K562 (cell line): ENCODE results near the gene LPIN1. TPM values are rescaled to one million over a fixed set of nuclear protein-coding genes. Genes with fewer than 3 reads are reported as not detected.

Experiments
- AFF4 ChIP-seq: sonication (generic); formaldehyde crosslinking; IDR thresholded peaks from 2 replicates; pipeline ENCODE4 v1.8.0; 2023; ENCODE audit warnings: mild to moderate bottlenecking, missing genetic modification reagents
- C11orf30 ChIP-seq: fragments of 450-650 bp; IDR thresholded peaks from 2 replicates; pipeline ENCODE4 v1.6.1; 2016; ENCODE audit warnings: low read depth, mild to moderate bottlenecking
- CREM ChIP-seq: IDR thresholded peaks from 2 replicates; pipeline ENCODE4 v1.6.1; 2014; ENCODE audit warnings: antibody characterized with exemption, low read depth
- HLTF ChIP-seq: fragments of 450-650 bp; IDR thresholded peaks from 2 replicates; pipeline ENCODE4 v1.6.1; 2016
- NCOA1 ChIP-seq: fragments of 450-650 bp; IDR thresholded peaks from 2 replicates; pipeline ENCODE4 v1.6.1; 2016; ENCODE audit warnings: low read depth
- NR4A1 ChIP-seq, 2 experiments: fragments of 250-450 bp in 1 of 2; fragments of 450-650 bp in 1 of 2; sonication (Bioruptor Pico) in 1 of 2; IDR thresholded peaks; 2 replicates each; pipeline versions ENCODE4 v1.4.0 to v1.6.1; 2016 to 2020; ENCODE audit warnings: mild to moderate bottlenecking in 2 of 2, missing compliant biosample characterization in 1 of 2, missing genetic modification characterization in 1 of 2, moderate library complexity in 1 of 2
- PHTF2 ChIP-seq: fragments of 250-450 bp; sonication (Bioruptor Pico); IDR thresholded peaks from 2 replicates; pipeline ENCODE4 v1.5.0; 2021; ENCODE audit warnings: mild to moderate bottlenecking
- PML ChIP-seq: IDR thresholded peaks from 2 replicates; pipeline ENCODE4 v1.6.1; 2012; ENCODE audit warnings: low read length, inconsistent platforms
- RBM34 ChIP-seq: fragments of 200-400 bp; formaldehyde crosslinking; IDR thresholded peaks from 2 replicates; pipeline ENCODE4 v1.6.1; 2018; ENCODE audit warnings: low read length, borderline replicate concordance; ENCODE audit not compliant: insufficient read depth
- SRSF1 ChIP-seq: fragments of 200-400 bp; formaldehyde crosslinking; IDR thresholded peaks from 2 replicates; pipeline ENCODE4 v1.6.1; 2017; ENCODE audit warnings: mild to moderate bottlenecking, low read depth, low read length, moderate library complexity
- TRIM28 ChIP-seq: fragments of 450-650 bp; IDR thresholded peaks from 2 replicates; pipeline ENCODE4 v1.6.1; 2017
- TSHZ1 ChIP-seq: fragments of 250-450 bp; sonication (Bioruptor Pico); IDR thresholded peaks from 2 replicates; pipeline ENCODE4 v1.4.0; 2020; ENCODE audit warnings: mild to moderate bottlenecking, moderate library complexity
- ZKSCAN1 ChIP-seq: fragments of 150-350 bp; IDR thresholded peaks from 2 replicates; pipeline ENCODE4 v1.6.1; 2016; ENCODE audit warnings: low read depth, low read length
- ZNF124 ChIP-seq: sonication (generic); formaldehyde crosslinking; IDR thresholded peaks from 2 replicates; pipeline ENCODE4 v1.8.1; 2022; ENCODE audit warnings: missing genetic modification reagents
- ZNF253 ChIP-seq: fragments of 250-450 bp; sonication (Bioruptor Pico); conservative IDR thresholded peaks from 2 replicates; pipeline ENCODE4 v1.6.1; 2021; ENCODE audit warnings: mild to moderate bottlenecking
- ZNF282 ChIP-seq: sonication (generic); formaldehyde crosslinking; IDR thresholded peaks from 2 replicates; pipeline ENCODE4 v1.8.1; 2023; ENCODE audit warnings: missing genetic modification reagents
- ZNF324 ChIP-seq: fragments of 250-450 bp; sonication (Bioruptor Pico); IDR thresholded peaks from 2 replicates; pipeline ENCODE4 v1.4.0; 2020; ENCODE audit warnings: mild to moderate bottlenecking
- ZNF778 ChIP-seq: fragments of 450-650 bp; formaldehyde crosslinking; IDR thresholded peaks from 2 replicates; pipeline ENCODE4 v1.4.0; 2020; ENCODE audit warnings: mild to moderate bottlenecking, moderate library complexity
- ZNF830 ChIP-seq: fragments of 250-450 bp; sonication (Bioruptor Pico); IDR thresholded peaks from 2 replicates; pipeline ENCODE4 v1.5.0; 2021; ENCODE audit warnings: mild to moderate bottlenecking
- polyA plus RNA-seq, 8 experiments: library from polyadenylated mRNA; depleted of rRNA in 4 of 8; stranded (reverse) in 5 of 8; unstranded in 3 of 8; fragments of >200 nt; fragmentation: Nextera tagmentation in 2 of 8; fragmentation: Illumina TruSeq in 1 of 8; extraction: Ambion mirVana in 2 of 8; extraction: Trizol in 1 of 8; gene quantifications; 2 replicates each; pipeline versions ENCODE4 v1.2.1 to v1.2.3, GENCODE V29; 2011 to 2014; ENCODE audit warnings: inconsistent platforms in 1 of 8, missing spikeins in 1 of 8
- total RNA-seq, 7 experiments: library from RNA; depleted of rRNA in 6 of 7; stranded (reverse); fragments of >200 nt in 6 of 7; fragmentation: Illumina TruSeq in 2 of 7; extraction: Trizol in 2 of 7; gene quantifications; 2 replicates each; pipeline versions ENCODE4 v1.2.1 to v1.2.3, GENCODE V29; 2011 to 2021; ENCODE audit warnings: low replicate concordance in 1 of 7
- TF ChIP-seq, protein P1 (sequence below): fragments of 250-450 bp; sonication (Bioruptor Pico); IDR thresholded peaks from 2 replicates; pipeline ENCODE4 v1.8.0; 2022; ENCODE audit warnings: inconsistent platforms
- TF ChIP-seq, protein P2 (sequence below): sonication (generic); formaldehyde crosslinking; IDR thresholded peaks from 2 replicates; pipeline ENCODE4 v1.8.1; 2023; ENCODE audit warnings: mild to moderate bottlenecking, missing genetic modification reagents

Gene LPIN1
- total and polyA plus RNA-seq, 9 of the 15 experiments (the other 6 are each of a cell fraction or from before 2014, with no cell fraction given) = 9.2 to 84.0 (median 27.8) TPM

- TF ChIP-seq, protein P1, sequence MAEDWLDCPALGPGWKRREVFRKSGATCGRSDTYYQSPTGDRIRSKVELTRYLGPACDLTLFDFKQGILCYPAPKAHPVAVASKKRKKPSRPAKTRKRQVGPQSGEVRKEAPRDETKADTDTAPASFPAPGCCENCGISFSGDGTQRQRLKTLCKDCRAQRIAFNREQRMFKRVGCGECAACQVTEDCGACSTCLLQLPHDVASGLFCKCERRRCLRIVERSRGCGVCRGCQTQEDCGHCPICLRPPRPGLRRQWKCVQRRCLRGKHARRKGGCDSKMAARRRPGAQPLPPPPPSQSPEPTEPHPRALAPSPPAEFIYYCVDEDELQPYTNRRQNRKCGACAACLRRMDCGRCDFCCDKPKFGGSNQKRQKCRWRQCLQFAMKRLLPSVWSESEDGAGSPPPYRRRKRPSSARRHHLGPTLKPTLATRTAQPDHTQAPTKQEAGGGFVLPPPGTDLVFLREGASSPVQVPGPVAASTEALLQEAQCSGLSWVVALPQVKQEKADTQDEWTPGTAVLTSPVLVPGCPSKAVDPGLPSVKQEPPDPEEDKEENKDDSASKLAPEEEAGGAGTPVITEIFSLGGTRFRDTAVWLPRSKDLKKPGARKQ = no peak
- TF ChIP-seq, protein P2, sequence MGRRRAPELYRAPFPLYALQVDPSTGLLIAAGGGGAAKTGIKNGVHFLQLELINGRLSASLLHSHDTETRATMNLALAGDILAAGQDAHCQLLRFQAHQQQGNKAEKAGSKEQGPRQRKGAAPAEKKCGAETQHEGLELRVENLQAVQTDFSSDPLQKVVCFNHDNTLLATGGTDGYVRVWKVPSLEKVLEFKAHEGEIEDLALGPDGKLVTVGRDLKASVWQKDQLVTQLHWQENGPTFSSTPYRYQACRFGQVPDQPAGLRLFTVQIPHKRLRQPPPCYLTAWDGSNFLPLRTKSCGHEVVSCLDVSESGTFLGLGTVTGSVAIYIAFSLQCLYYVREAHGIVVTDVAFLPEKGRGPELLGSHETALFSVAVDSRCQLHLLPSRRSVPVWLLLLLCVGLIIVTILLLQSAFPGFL (CRISPR knock-in tag) = no peak
- peak; percentile 13; the same call in 1 of the 2 replicates for TF ChIP-seq CREM
- TF ChIP-seq HLTF = no peak
- no peak for TF ChIP-seq ZNF830 (CRISPR knock-in tag)
- TF ChIP-seq ZNF324 (CRISPR knock-in tag) = no peak
- TF ChIP-seq PML = no peak
- no peak for TF ChIP-seq TSHZ1
- no peak for TF ChIP-seq ZKSCAN1
- no peak for TF ChIP-seq AFF4 (CRISPR knock-in tag)
- no peak for TF ChIP-seq C11orf30
- no peak for TF ChIP-seq NCOA1
- TF ChIP-seq TRIM28 = no peak
- no peak for TF ChIP-seq ZNF253 (CRISPR knock-in tag)
- no peak for TF ChIP-seq ZNF124
- no peak for TF ChIP-seq ZNF778
- peak; percentile 44; the same call in 1 of the 2 replicates for TF ChIP-seq NR4A1 (CRISPR knock-in tag; IDR thresholded peaks at IDR 0.05)
- no peak for TF ChIP-seq NR4A1 (tag; IDR thresholded peaks at IDR 0.05)
- TF ChIP-seq PHTF2 (CRISPR knock-in tag) = no peak
- no peak for TF ChIP-seq RBM34
- no peak for TF ChIP-seq ZNF282 (CRISPR knock-in tag)
- no peak for TF ChIP-seq SRSF1
These were observed 121.5 kb downstream of the LPIN1 start (continued) for GRCh38 chr2:11867926-11868325.
